Measurements from ENCODE around the gene GEMIN2.
"Not testable (repeated sequence)": the region's sequence is repeated elsewhere in the genome, so short reads cannot be mapped to it uniquely, and the experiment has no call there.

The GEMIN2 gene, protein sequence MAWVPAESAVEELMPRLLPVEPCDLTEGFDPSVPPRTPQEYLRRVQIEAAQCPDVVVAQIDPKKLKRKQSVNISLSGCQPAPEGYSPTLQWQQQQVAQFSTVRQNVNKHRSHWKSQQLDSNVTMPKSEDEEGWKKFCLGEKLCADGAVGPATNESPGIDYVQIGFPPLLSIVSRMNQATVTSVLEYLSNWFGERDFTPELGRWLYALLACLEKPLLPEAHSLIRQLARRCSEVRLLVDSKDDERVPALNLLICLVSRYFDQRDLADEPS

DNA sequence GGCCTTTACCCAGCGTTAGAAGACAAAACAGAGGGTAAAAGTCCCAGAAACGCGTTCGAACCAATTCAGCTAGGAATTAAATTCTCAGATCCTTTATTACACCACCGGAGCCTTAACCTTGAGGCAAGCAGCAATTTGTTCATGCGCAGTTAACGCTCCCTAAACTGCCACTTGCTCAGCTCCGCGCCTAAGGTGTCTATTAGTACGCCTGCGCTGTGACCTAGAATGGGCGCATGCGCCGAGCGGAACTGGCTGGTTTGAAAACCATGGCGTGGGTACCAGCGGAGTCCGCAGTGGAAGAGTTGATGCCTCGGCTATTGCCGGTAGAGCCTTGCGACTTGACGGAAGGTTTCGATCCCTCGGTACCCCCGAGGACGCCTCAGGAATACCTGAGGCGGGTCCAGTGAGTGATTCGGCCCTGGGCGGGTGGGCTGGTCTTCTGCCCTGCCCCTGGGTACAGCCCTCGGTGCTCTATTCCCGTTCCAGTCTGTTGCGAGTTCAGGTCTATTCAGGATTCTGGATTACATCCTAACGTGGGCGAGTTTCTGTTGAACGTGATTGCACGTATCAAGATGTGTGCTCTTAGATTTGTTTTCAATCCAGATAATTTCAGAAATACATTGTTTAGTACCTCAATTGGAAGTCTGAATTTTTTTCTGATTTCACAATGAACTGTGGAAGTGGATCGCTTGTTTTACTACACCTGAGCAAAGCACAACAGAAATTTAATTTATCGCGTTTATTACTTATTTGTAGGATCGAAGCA, at the start of gene GEMIN2:
TSS of gene GEMIN2 (plus strand) at position 251 of the 766 bp plus-strand sequence. CDS start at position 267, 16 bp downstream.
- ChIA-PET CTCF (no interaction called here), POLR2A (ENCODE audit: low non-redundant PET) (interaction anchor here (1.4 kb wide), 1 partner anchor 11 kb away, joined by 4 read pairs; the partner anchor contains the start of gene SEC23A)
- peak; percentile 95 for DNase-seq (ENCODE audit: low spot score)
- H3K27ac ChIP-seq = peak within 1 kb of the TSS; percentile 81
- TF ChIP-seq, protein P1, sequence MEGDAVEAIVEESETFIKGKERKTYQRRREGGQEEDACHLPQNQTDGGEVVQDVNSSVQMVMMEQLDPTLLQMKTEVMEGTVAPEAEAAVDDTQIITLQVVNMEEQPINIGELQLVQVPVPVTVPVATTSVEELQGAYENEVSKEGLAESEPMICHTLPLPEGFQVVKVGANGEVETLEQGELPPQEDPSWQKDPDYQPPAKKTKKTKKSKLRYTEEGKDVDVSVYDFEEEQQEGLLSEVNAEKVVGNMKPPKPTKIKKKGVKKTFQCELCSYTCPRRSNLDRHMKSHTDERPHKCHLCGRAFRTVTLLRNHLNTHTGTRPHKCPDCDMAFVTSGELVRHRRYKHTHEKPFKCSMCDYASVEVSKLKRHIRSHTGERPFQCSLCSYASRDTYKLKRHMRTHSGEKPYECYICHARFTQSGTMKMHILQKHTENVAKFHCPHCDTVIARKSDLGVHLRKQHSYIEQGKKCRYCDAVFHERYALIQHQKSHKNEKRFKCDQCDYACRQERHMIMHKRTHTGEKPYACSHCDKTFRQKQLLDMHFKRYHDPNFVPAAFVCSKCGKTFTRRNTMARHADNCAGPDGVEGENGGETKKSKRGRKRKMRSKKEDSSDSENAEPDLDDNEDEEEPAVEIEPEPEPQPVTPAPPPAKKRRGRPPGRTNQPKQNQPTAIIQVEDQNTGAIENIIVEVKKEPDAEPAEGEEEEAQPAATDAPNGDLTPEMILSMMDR (conservative IDR thresholded peaks at IDR 0.05; ENCODE audit: low read depth) = no peak

DNA sequence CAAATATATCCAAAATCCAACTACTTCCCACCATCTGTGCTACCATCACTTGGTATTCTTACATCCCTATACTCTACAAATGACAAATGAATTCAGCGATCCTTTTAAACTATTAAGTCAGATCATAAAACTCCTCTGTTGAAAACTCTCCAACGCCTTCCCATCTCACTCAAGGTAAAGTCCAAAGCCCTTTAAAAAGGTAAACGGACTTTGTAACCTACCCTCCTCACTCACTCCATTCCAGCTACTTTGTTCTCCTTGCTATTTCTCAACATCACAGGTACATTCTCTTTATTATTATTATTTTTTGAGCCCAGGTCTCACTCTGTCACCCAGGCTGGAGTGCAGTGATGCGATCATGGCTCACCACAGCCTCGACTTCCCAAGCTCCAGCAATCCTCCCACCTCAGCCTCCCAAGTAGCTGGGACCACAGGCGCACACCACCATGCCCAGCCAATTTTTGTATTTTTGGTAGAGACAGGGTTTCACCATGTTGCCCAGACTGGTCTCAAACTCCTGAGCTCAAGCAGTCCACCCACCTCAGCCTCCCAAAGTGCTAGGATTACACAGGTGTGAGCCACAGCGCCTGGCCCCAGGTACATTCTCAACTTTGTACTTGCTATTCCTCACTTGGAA, 44.8 kb upstream of the GEMIN2 start:
- H3K27ac ChIP-seq; DNase-seq (ENCODE audit: low spot score); POLR2A ChIA-PET (ENCODE audit: low non-redundant PET); CTCF ChIA-PET: not testable (repeated sequence)

DNA sequence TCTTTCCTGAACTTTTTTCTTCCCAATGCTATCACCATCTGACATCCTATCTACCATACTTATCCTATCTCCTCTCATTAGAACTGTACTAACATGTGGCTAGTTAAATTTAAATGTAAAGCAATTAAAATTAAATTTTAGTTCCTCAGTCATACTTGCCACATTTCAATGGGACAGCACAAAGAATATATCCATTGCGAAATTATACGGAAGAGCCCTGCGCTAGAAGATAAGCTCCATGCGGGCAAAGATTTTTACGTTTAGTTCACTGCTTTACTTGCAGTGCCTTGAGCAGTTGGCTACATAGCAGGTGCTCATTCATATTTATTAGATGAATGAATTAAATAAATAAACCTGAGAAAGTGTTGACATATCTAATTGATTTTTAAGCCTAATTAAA, 44.2 kb upstream of the GEMIN2 start:
- no peak for DNase-seq (ENCODE audit: low spot score)
- CTCF ChIA-PET = no interaction called here
- no peak overlapping the region for H3K27ac ChIP-seq
- POLR2A ChIA-PET (ENCODE audit: low non-redundant PET) = no interaction called here
- TF ChIP-seq, protein P1 (conservative IDR thresholded peaks at IDR 0.05; ENCODE audit: low read depth) = no peak

DNA sequence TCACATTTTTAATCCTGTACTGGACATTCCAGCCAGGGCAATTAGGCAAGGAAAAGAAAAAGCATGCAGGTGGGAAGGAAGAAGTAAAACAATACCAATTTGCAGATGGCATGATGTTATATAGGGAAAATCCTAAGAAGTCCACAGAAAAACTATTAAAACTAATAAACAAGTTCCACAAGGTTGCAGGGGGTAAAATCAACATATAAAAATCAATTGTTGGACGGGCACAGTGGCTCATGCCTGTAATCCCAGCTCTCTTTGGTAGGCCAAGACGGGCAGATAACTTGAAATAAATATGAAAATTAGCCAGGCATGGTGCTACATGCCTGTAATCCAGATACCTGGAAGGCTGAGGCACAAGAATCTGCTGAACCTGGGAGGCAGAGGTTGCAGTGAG, 43.0 kb upstream of the GEMIN2 start:
- CTCF ChIA-PET = interaction anchor here (0.7 kb wide), 1 partner anchor 1851 kb away, joined by 3 read pairs; no protein-coding TSS in a partner anchor

DNA sequence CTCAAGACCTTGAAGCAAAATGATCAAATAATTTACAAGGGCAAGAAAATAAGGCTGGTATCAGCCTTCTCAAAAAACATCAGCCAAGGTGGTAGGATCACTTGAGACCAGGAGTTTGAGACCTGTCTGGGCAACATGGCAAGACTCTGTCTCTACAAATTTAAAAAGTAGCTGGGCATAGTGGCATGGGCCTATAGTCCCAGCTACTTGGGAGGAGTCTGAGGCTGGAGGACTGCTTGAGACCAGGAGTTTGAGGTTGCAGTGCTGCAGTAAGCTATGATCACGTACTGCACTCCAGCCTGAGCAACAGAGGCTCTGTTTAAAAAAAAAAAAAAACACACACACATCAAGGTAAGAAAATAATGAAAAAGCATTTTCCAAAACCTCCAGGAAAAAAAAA, 33.2 kb upstream of the GEMIN2 start:
- TF ChIP-seq, protein P1 (conservative IDR thresholded peaks at IDR 0.05; ENCODE audit: low read depth) = no peak
- no peak for DNase-seq (ENCODE audit: low spot score)
- POLR2A ChIA-PET (ENCODE audit: low non-redundant PET) = no interaction called here
- CTCF ChIA-PET = interaction anchor here (0.7 kb wide), 1 partner anchor 220 kb away, joined by 3 read pairs; no protein-coding TSS in a partner anchor
- no peak overlapping the region for H3K27ac ChIP-seq

More for the DNA sequence above, 43.0 kb upstream of the GEMIN2 start:
- no peak for DNase-seq (ENCODE audit: low spot score)
- TF ChIP-seq, protein P1 (conservative IDR thresholded peaks at IDR 0.05; ENCODE audit: low read depth) = no peak
- POLR2A ChIA-PET (ENCODE audit: low non-redundant PET) = no interaction called here
- H3K27ac ChIP-seq = no peak overlapping the region

DNA sequence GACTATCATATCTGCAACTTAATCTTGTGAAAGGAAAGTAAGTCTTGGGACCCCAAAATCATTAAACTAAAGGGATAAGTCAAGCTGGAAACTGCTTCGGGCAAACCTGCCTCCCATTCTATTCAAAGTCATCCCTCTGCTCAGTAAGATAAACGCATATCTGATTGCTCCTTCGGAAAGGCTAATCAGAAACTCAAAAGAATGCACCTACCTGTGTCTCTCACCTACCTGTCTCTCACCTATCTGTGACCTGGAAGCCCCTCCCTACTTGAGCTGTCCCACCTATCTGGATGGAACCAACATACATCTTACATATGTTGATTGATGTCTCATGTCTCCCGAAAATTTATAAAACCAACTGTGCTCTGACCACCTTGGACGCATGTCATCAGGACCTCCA, 31.0 kb upstream of the GEMIN2 start:
- ChIA-PET CTCF (interaction anchor here (0.7 kb wide), 1 partner anchor 570 kb away, joined by 3 read pairs; no protein-coding TSS in a partner anchor), POLR2A (ENCODE audit: low non-redundant PET) (no interaction called here)
- TF ChIP-seq, protein P1 (conservative IDR thresholded peaks at IDR 0.05; ENCODE audit: low read depth) = no peak
- DNase-seq (ENCODE audit: low spot score) = no peak
- no peak overlapping the region for H3K27ac ChIP-seq

All from RWPE1 (cell line).